Activated naive CD4-positive, alpha-beta T cell (primary cell): Measurements from ENCODE around the gene ADAM12.
"Not testable (repeated sequence)": the region's sequence is repeated elsewhere in the genome, so short reads cannot be mapped to it uniquely, and the experiment has no call there.

Experiments
- DNase-seq, 4 experiments: peaks; one replicate each; lab custom pipeline; 2025; lab: John Stamatoyannopoulos, UW

The ADAM12 gene

GRCh38 chr10:125982260-125982948 is 405.9 kb downstream of the ADAM12 start:
- DNase-seq: no peak

- no peak for DNase-seq
Measured at GRCh38 chr10:125980521-125981035, 407.7 kb downstream of the ADAM12 start.

GRCh38 chr10:125979976-125980375 is 408.3 kb downstream of the ADAM12 start:
- no peak for DNase-seq

GRCh38 chr10:125976960-125977605 is 411.2 kb downstream of the ADAM12 start:
- DNase-seq: no peak

DNA sequence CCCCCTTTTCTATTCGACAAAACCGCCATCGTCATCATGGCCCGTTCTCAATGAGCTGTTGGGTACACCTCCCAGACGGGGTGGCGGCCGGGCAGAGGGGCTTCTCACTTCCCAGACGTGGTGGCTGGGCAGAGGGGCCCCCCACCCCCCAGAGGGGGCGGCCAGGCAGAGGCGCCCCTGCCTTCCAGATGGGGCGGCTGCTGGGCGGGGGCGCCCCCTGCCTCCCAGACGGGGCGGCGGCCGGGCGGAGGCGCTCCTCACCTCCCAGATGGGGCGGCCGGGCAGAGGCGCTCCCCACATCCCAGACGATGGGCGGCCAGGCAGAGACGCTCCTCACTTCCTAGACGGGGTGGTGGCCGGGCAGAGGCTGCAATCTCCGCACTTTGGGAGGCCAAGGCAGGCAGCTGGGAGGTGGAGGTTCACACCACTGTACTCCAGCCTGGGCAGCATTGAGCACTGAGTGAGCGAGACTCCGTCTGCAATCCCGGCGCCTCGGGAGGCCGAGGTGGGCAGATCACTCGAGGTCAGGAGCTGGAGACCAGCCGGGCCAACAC is 418.1 kb downstream of the ADAM12 start:
- not testable (repeated sequence) for DNase-seq

DNA sequence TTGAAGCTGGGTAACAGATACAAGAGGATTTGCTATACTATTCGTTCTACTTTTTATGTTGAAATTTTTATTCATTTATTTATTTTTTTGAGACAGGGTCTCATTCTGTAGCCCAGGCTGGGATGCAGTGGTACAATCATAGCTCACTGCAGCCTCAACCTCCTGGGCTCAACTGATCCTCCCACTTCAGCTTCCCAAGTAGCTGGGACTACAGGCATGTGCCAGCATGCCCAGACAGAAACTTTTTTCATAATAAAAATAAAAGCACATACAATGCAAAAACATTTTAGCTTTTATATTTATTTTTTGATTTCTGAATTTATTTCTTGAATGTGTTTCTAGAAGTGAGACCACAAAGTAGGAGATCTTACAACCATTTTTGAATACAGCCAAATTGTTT is 420.7 kb downstream of the ADAM12 start:
- no peak for DNase-seq

DNA sequence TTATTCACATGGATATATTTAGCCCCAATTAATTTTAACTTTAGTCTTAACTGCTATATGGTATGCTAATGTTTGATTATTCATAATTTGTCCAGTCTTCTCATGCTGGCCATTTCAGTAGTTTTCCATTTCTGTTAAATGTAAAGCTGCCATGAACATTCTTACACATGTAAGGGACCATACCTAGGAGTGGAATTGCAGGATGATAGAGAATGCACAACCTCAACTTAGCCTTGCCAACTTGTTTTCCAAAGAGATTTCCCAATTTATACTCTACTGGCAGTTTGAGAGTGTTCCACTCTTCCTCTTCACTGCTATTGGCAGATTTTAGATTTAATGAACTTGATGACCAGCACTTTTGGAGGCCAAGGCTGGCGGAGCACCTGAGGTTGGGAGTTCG is 423.7 kb downstream of the ADAM12 start:
- DNase-seq: no peak
